Ishikawa (cell line): Measurements from ENCODE around the gene KCNJ6.

ENCODE experiments used
- CEBPB ChIP-seq: IDR thresholded peaks from 2 replicates; pipeline ENCODE4 v1.6.1; 2012
- CREB1 ChIP-seq: IDR thresholded peaks from 2 replicates; pipeline ENCODE4 v1.6.1; 2012; ENCODE audit warnings: low read depth
- EGR1 ChIP-seq: IDR thresholded peaks from 2 replicates; pipeline ENCODE4 v1.6.1; 2012
- EP300 ChIP-seq: IDR thresholded peaks from 2 replicates; pipeline ENCODE4 v1.6.1; 2012; ENCODE audit warnings: borderline replicate concordance
- FOXM1 ChIP-seq: IDR thresholded peaks from 2 replicates; pipeline ENCODE4 v1.6.1; 2012; ENCODE audit warnings: low read depth, borderline replicate concordance
- NFIC ChIP-seq: IDR thresholded peaks from 2 replicates; pipeline ENCODE4 v1.6.1; 2012
- RAD21 ChIP-seq: IDR thresholded peaks from 2 replicates; pipeline ENCODE4 v1.6.1; 2012; ENCODE audit warnings: low read depth
- REST ChIP-seq: IDR thresholded peaks from 2 replicates; pipeline ENCODE4 v1.6.1; 2012; ENCODE audit warnings: low read depth, mild to moderate bottlenecking
- TAF1 ChIP-seq: IDR thresholded peaks from 2 replicates; pipeline ENCODE4 v1.6.1; 2012; ENCODE audit warnings: low read depth, mild to moderate bottlenecking
- TCF12 ChIP-seq: IDR thresholded peaks from 2 replicates; pipeline ENCODE4 v1.6.1; 2012; ENCODE audit warnings: low read depth
- TEAD4 ChIP-seq: IDR thresholded peaks from 2 replicates; pipeline ENCODE4 v1.6.1; 2012
- USF1 ChIP-seq: IDR thresholded peaks from 2 replicates; pipeline ENCODE4 v1.6.1; 2012
- YY1 ChIP-seq: IDR thresholded peaks from 2 replicates; pipeline ENCODE4 v1.6.1; 2012; ENCODE audit warnings: low read depth
- ZBTB7A ChIP-seq: IDR thresholded peaks from 2 replicates; pipeline ENCODE4 v1.6.1; 2012; ENCODE audit warnings: low read depth
- TF ChIP-seq, protein P1 (sequence below): IDR thresholded peaks from 2 replicates; pipeline ENCODE4 v1.6.1; 2012

KCNJ6 gene

GRCh38 chr21:37656899-37657298 lies 259.4 kb downstream of the KCNJ6 start:
- TF ChIP-seq CEBPB (no peak), RAD21 (no peak), TCF12 (no peak), TAF1 (no peak), FOXM1 (no peak), REST (no peak), EGR1 (no peak), CREB1 (no peak), ZBTB7A (no peak), EP300 (no peak), USF1 (no peak), NFIC (no peak), YY1 (no peak), TEAD4 (no peak)
- TF ChIP-seq, protein P1, sequence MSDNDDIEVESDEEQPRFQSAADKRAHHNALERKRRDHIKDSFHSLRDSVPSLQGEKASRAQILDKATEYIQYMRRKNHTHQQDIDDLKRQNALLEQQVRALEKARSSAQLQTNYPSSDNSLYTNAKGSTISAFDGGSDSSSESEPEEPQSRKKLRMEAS = no peak

- TF ChIP-seq TEAD4 (no peak), CEBPB (no peak)
These were observed 260.5 kb downstream of the KCNJ6 start for GRCh38 chr21:37655611-37656300.

DNA sequence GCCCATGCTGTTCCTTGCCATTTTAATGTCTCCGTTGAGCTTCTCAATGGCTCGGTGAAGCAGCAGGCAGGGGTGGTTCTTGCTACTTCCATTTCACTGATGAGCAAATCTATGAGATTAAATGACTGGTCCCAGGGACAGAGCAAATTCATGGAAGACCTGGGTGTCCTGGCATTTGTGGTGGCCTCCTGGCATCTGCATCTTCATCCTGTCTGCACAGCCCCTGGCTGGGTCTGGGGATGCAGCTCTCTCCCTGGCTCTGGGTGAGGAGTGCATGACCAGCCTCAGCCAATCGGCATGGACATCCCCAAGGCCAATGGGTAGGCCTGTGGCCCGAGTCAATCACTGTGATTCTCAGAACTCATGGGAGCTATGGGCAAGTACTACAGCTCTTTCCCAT lies 261.7 kb downstream of the KCNJ6 start:
- TF ChIP-seq TAF1 (no peak), USF1 (no peak), CREB1 (no peak), TCF12 (no peak), NFIC (no peak), ZBTB7A (no peak), EGR1 (no peak), YY1 (no peak), RAD21 (no peak), REST (no peak), EP300 (no peak), CEBPB (no peak), TEAD4 (no peak)

GRCh38 chr21:37653201-37653600 lies 263.1 kb downstream of the KCNJ6 start:
- TF ChIP-seq YY1 (no peak), USF1 (no peak), TCF12 (no peak), CREB1 (no peak), TEAD4 (no peak), TAF1 (no peak), ZBTB7A (no peak), EGR1 (no peak), RAD21 (no peak), CEBPB (no peak), EP300 (no peak), REST (no peak), NFIC (no peak), FOXM1 (no peak)
- TF ChIP-seq, protein P1 = no peak
